Spinal cord (tissue), 10 donors: ENCODE data around the gene GTF3C5. TPM values are rescaled to one million over a fixed set of nuclear protein-coding genes. Genes with fewer than 3 reads are reported as not detected.
"Not testable (repeated sequence)": the region's sequence is repeated elsewhere in the genome, so short reads cannot be mapped to it uniquely, and the experiment has no call there.

Experiments
- DNase-seq, 6 donors: peaks; one replicate each; pipeline versions ENCODE4 v3.0.0 to v3.0.0-alpha.2; 2013 to 2015; ENCODE audit warnings: low spot score in 6 of 6, low read depth in 4 of 6
- H3K27ac ChIP-seq: one replicate; pipeline ENCODE4 v1.5.1; 2013; ENCODE audit warnings: low read depth, low read length, control low read depth
- H3K27me3 ChIP-seq: one replicate; pipeline ENCODE4 v1.6.1; 2013; ENCODE audit warnings: low read length; ENCODE audit not compliant: control insufficient read depth, insufficient read depth
- H3K36me3 ChIP-seq: one replicate; pipeline ENCODE4 v1.6.1; 2013; ENCODE audit warnings: low read length; ENCODE audit not compliant: control insufficient read depth, insufficient read depth
- H3K4me1 ChIP-seq: one replicate; pipeline ENCODE4 v1.6.1; 2013; ENCODE audit warnings: low read length; ENCODE audit not compliant: control insufficient read depth, insufficient read depth
- H3K4me3 ChIP-seq: one replicate; pipeline ENCODE4 v1.5.1; 2013; ENCODE audit warnings: low read depth, low read length, control low read depth
- H3K9me3 ChIP-seq: one replicate; pipeline ENCODE4 v1.6.1; 2013; ENCODE audit warnings: low read length; ENCODE audit not compliant: control insufficient read depth, insufficient read depth
- WGBS: methylation state at CpG from one replicate; pipeline ENCODE4 v1.1.5; 2013; ENCODE audit warnings: missing lambda C conversion rate; ENCODE audit not compliant: insufficient coverage; 5-methylcytosine and 5-hydroxymethylcytosine counted together
- polyA plus RNA-seq, 2 donors: library from polyadenylated mRNA; unstranded; fragments of 120-200 nt; gene quantifications; one replicate each; pipeline ENCODE4 v1.2.1, GENCODE V29; 2013; ENCODE audit not compliant: insufficient read length in 2 of 2
- total RNA-seq, 2 donors: library from RNA; depleted of rRNA in 1 of 2; stranded (reverse); fragments of 120-200 nt in 1 of 2; fragments of >200 nt in 1 of 2; gene quantifications; one replicate each; pipeline versions ENCODE4 v1.2.3 to v1.2.4, GENCODE V29; 2013 to 2014
- donor health status: healthy.

GTF3C5 gene
- total and polyA plus RNA-seq, 4 donors = 26.5 to 75.8 (median 62.1) TPM

- H3K36me3 ChIP-seq = peaks cover 18% of the 10 kb centered on the region
- not testable (repeated sequence) for H3K4me1 ChIP-seq, H3K9me3 ChIP-seq, H3K27ac ChIP-seq, H3K4me3 ChIP-seq, DNase-seq, H3K27me3 ChIP-seq
- WGBS = no CpG with 5 or more reads among the region's 5 CpGs
Measured at GRCh38 chr9:133072210-133072609, 41.4 kb downstream of the GTF3C5 start.

GRCh38 chr9:133073086-133074014 lies 42.6 kb downstream of the GTF3C5 start:
- H3K4me3 ChIP-seq = no peak overlapping the region
- DNase-seq = no peak
- H3K27me3 ChIP-seq = no peaks in the 10 kb centered on the region
- H3K27ac ChIP-seq = no peak overlapping the region
- no peaks in the 10 kb centered on the region for H3K4me1 ChIP-seq
- H3K36me3 ChIP-seq = peaks cover 10% of the 10 kb centered on the region
- no peaks in the 10 kb centered on the region for H3K9me3 ChIP-seq
- WGBS = 89% methylated on average over 8 of the region's 12 CpGs

- Histone ChIP-seq H3K36me3 (peaks cover 10% of the 10 kb centered on the region), H3K27me3 (no peaks in the 10 kb centered on the region), H3K4me1 (no peaks in the 10 kb centered on the region), H3K4me3 (no peak overlapping the region), H3K27ac (no peak overlapping the region), H3K9me3 (no peaks in the 10 kb centered on the region)
- DNase-seq = peak in 1 of 6 donors; percentile 16
- WGBS = 75% methylated on average over 8 of the region's 8 CpGs
Measured at GRCh38 chr9:133074111-133074651, 43.4 kb downstream of the GTF3C5 start.

- Histone ChIP-seq H3K9me3 (no peaks in the 10 kb centered on the region), H3K4me1 (no peaks in the 10 kb centered on the region), H3K4me3 (no peak overlapping the region), H3K36me3 (peaks cover 3% of the 10 kb centered on the region), H3K27ac (no peak overlapping the region), H3K27me3 (no peaks in the 10 kb centered on the region)
- no peak for DNase-seq
- WGBS = 57% methylated on average over 1 of the region's 4 CpGs
Measured at GRCh38 chr9:133075925-133076630, 45.3 kb downstream of the GTF3C5 start.

GRCh38 chr9:133076691-133077090 lies 45.9 kb downstream of the GTF3C5 start:
- Histone ChIP-seq H3K27ac (no peak overlapping the region), H3K9me3 (no peaks in the 10 kb centered on the region), H3K36me3 (peaks cover 3% of the 10 kb centered on the region), H3K4me1 (no peaks in the 10 kb centered on the region), H3K27me3 (no peaks in the 10 kb centered on the region), H3K4me3 (no peak overlapping the region)
- no peak for DNase-seq
- WGBS = no CpG with 5 or more reads among the region's 4 CpGs

- H3K27me3 ChIP-seq = no peaks in the 10 kb centered on the region
- H3K27ac ChIP-seq = no peak overlapping the region
- WGBS = 82% methylated on average over 14 of the region's 14 CpGs
- no peak for DNase-seq
- H3K36me3 ChIP-seq = no peaks in the 10 kb centered on the region
- H3K4me3 ChIP-seq = no peak overlapping the region
- no peaks in the 10 kb centered on the region for H3K4me1 ChIP-seq
- no peaks in the 10 kb centered on the region for H3K9me3 ChIP-seq
Measured at GRCh38 chr9:133078486-133078885, 47.7 kb downstream of the GTF3C5 start.

- H3K9me3 ChIP-seq = no peaks in the 10 kb centered on the region
- H3K36me3 ChIP-seq = no peaks in the 10 kb centered on the region
- no peaks in the 10 kb centered on the region for H3K4me1 ChIP-seq
- DNase-seq = peak in 1 of 6 donors; percentile 9
- WGBS = 89% methylated on average over 2 of the region's 7 CpGs
- H3K27ac ChIP-seq = no peak overlapping the region
- H3K27me3 ChIP-seq = no peaks in the 10 kb centered on the region
- H3K4me3 ChIP-seq = no peak overlapping the region
Measured at GRCh38 chr9:133080161-133080560, 49.4 kb downstream of the GTF3C5 start.

- H3K4me3 ChIP-seq, H3K9me3 ChIP-seq, DNase-seq, H3K27me3 ChIP-seq, H3K27ac ChIP-seq, H3K4me1 ChIP-seq, H3K36me3 ChIP-seq: not testable (repeated sequence)
- 87% methylated on average over 2 of the region's 18 CpGs for WGBS
Measured at GRCh38 chr9:133080786-133081779, 50.3 kb downstream of the GTF3C5 start.
